Measurements from ENCODE around the gene MAN2A2.

DNA sequence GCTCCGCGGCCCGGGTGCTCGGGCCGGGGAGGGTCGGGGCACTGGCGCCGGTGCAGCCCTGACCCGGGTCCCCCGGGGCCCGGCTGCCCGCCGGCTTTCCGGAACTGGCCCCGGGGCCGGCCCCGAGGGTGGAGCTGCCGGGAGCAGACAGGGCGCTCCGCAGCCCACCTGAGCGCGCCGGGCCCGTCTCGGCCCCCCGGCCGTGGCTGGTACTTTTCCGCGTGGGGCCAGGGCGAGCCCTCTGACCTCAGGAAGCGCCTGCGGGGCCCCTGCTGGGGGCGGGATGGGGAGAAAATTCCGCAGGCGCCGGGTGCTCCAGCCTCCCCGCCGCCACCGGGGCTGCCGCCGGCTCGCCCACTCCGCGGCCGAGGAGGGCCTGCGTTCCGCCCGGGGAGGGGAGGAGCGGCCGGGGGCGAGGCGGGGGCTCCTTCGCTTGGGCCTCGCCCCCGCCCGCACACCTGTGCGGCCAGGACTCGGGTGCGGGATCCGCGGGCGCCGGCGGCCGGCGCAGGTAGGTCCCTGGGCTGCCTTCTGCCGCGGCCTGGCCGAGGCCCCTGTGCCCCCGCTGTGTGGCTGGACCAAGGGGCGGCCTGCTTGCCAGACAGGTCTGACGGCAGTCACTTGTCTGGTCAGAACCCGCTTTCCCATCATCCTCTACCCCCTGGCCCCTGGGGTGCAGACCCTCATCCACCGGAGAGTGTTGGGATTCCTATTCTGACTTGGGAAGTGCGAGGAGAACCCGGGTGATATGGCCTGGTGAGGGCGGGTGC is 31.2 kb upstream of the MAN2A2 start:
- TF ChIP-seq, protein P1, sequence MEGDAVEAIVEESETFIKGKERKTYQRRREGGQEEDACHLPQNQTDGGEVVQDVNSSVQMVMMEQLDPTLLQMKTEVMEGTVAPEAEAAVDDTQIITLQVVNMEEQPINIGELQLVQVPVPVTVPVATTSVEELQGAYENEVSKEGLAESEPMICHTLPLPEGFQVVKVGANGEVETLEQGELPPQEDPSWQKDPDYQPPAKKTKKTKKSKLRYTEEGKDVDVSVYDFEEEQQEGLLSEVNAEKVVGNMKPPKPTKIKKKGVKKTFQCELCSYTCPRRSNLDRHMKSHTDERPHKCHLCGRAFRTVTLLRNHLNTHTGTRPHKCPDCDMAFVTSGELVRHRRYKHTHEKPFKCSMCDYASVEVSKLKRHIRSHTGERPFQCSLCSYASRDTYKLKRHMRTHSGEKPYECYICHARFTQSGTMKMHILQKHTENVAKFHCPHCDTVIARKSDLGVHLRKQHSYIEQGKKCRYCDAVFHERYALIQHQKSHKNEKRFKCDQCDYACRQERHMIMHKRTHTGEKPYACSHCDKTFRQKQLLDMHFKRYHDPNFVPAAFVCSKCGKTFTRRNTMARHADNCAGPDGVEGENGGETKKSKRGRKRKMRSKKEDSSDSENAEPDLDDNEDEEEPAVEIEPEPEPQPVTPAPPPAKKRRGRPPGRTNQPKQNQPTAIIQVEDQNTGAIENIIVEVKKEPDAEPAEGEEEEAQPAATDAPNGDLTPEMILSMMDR (conservative IDR thresholded peaks at IDR 0.05 in 1 of 2, IDR thresholded peaks at IDR 0.05 in 1 of 2; ENCODE audit: low read depth in 1 of 2, low read length in 2 of 2), result no peak
- no peak for TF ChIP-seq EZH2 (IDR thresholded peaks at IDR 0.05; ENCODE audit: low read length, missing control alignments)
